Stimulated activated naive B cell treated with anti-CD40 and anti-IgM and Interleukin-4, amounts not matched to agents 10 μg/mL and 1 μg/mL and 100 μg/mL, for 72 hours (primary cell): ENCODE measurements around the gene COBLL1.
"Not testable (repeated sequence)": the region's sequence is repeated elsewhere in the genome, so short reads cannot be mapped to it uniquely, and the experiment has no call there.

Source experiments
- ATAC-seq, 2 donors: fragments of 150-1000 bp; cut with Tn5 transposase; replicated peaks; 2 replicates each; pipeline ENCODE4 v1.10.0; 2021; ENCODE audit warnings: moderate library complexity in 1 of 2
- DNase-seq: peaks from one replicate; pipeline ENCODE4 v3.0.0; 2021
- H3K27ac Mint-ChIP-seq: one replicate; pipeline ENCODE4 v1.8.0; 2022; ENCODE audit warnings: mild to moderate bottlenecking, mixed read lengths
- H3K27me3 Mint-ChIP-seq, 2 donors: one replicate each; pipeline ENCODE4 v1.8.0; 2022; ENCODE audit warnings: mixed read lengths in 2 of 2
- H3K36me3 Mint-ChIP-seq, 2 donors: one replicate each; pipeline ENCODE4 v1.8.0; 2022; ENCODE audit warnings: mixed read lengths in 2 of 2, mild to moderate bottlenecking in 1 of 2
- H3K4me1 Mint-ChIP-seq, 2 donors: one replicate each; pipeline ENCODE4 v1.8.0; 2022; ENCODE audit warnings: mixed read lengths in 2 of 2, mild to moderate bottlenecking in 1 of 2
- H3K4me3 Mint-ChIP-seq, 2 donors: one replicate each; pipeline ENCODE4 v1.8.0; 2022; ENCODE audit warnings: mild to moderate bottlenecking in 2 of 2, mixed read lengths in 2 of 2, moderate library complexity in 1 of 2
- H3K9me3 Mint-ChIP-seq, 2 donors: one replicate each; pipeline ENCODE4 v1.8.0; 2022; ENCODE audit warnings: mixed read lengths in 2 of 2, mild to moderate bottlenecking in 1 of 2

Gene COBLL1

GRCh38 chr2:164778723-164779122, 62.9 kb downstream of the COBLL1 start:
- Mint-ChIP-seq H3K27ac (peak overlapping the region; percentile 20), H3K4me1 (peaks cover 20 to 39% of the 10 kb centered on the region in 2 donors), H3K36me3 (peaks cover 15 to 33% of the 10 kb centered on the region in 2 donors), H3K9me3 (peaks cover 0 to 2% of the 10 kb centered on the region in 2 donors), H3K4me3 (no peak overlapping the region), H3K27me3 (no peaks in the 10 kb centered on the region)
- DNase-seq (no peak), ATAC-seq (peak; percentile 10 to 64)

GRCh38 chr2:164777847-164778461, 63.7 kb downstream of the COBLL1 start:
- Mint-ChIP-seq H3K4me3 (no peak overlapping the region), H3K4me1 (peaks cover 15 to 31% of the 10 kb centered on the region in 2 donors), H3K9me3 (peaks cover 0 to 2% of the 10 kb centered on the region in 2 donors), H3K27me3 (no peaks in the 10 kb centered on the region), H3K27ac (no peak overlapping the region), H3K36me3 (peaks cover 10 to 25% of the 10 kb centered on the region in 2 donors)
- DNase-seq (no peak), ATAC-seq (no peak)

GRCh38 chr2:164773635-164774034, 68.0 kb downstream of the COBLL1 start:
- ATAC-seq (no peak), DNase-seq (no peak)
- no peak overlapping the region for H3K27ac Mint-ChIP-seq
- H3K4me3 Mint-ChIP-seq: no peak overlapping the region
- H3K36me3 Mint-ChIP-seq: peaks cover 8 to 16% of the 10 kb centered on the region in 2 donors
- H3K27me3 Mint-ChIP-seq: no peaks in the 10 kb centered on the region
- peaks cover 12 to 20% of the 10 kb centered on the region in 2 donors for H3K4me1 Mint-ChIP-seq
- peaks cover 0 to 2% of the 10 kb centered on the region in 2 donors for H3K9me3 Mint-ChIP-seq

- Mint-ChIP-seq H3K27ac (no peak overlapping the region), H3K4me1 (peaks cover 10 to 17% of the 10 kb centered on the region in 2 donors), H3K4me3 (no peak overlapping the region), H3K27me3 (no peaks in the 10 kb centered on the region), H3K9me3 (no peaks in the 10 kb centered on the region), H3K36me3 (peaks cover 6 to 12% of the 10 kb centered on the region in 2 donors)
- DNase-seq (no peak), ATAC-seq (no peak)
Observed at GRCh38 chr2:164773091-164773490, 68.5 kb downstream of the COBLL1 start.

GRCh38 chr2:164771897-164772296, 69.7 kb downstream of the COBLL1 start:
- DNase-seq: no peak
- Mint-ChIP-seq H3K27me3 (no peaks in the 10 kb centered on the region), H3K4me1 (peaks cover 7 to 14% of the 10 kb centered on the region in 2 donors), H3K9me3 (no peaks in the 10 kb centered on the region), H3K4me3 (no peak overlapping the region), H3K27ac (no peak overlapping the region), H3K36me3 (peaks cover 4 to 6% of the 10 kb centered on the region in 2 donors)
- ATAC-seq: no peak

DNA sequence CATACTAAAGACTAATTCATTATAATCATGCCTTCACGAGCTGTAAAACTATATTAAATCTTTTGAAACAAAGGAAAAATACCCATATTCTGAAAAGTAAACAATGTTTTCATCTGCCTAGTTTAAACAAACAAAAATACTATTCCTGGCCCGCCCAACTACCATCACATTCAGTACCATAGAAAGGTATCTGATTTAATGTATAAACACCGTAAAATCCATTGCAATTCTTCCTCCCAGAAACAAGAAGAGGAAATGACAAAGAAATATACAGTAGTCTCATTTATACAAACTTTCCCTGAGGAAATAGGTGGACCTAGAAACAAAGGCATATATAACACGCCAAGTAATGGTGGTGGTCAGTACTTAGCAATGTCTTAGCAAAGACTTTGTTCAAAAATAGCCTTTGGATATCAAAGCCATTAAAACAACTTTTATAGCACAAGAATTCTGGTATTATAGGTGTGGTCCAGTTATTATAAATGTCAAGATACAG, 71.2 kb downstream of the COBLL1 start:
- Mint-ChIP-seq H3K27me3 (no peaks in the 10 kb centered on the region), H3K36me3 (peaks cover 0 to 8% of the 10 kb centered on the region in 2 donors)
- no peak for DNase-seq

DNA sequence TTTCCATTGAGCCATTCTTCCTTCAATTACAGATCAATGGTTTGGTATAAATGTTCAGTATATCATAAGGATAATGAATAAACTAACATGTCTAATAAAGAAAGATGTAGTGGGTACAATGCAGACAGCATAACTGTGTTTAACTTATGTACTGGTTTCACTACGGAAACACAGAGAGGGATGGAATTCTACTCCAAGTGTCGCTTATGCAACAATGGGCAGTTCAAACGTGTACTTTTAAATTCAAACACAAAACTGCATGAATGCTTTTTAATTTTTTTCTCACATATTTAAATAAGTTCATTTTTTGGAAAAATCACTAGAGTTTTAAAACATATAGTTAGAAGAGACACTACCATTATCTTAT, 74.7 kb downstream of the COBLL1 start:
- H3K4me1 Mint-ChIP-seq: peaks cover 13 to 24% of the 10 kb centered on the region in 2 donors

More for the DNA sequence above, 71.2 kb downstream of the COBLL1 start:
- ATAC-seq: no peak
- H3K27ac Mint-ChIP-seq: no peak overlapping the region
- no peak overlapping the region for H3K4me3 Mint-ChIP-seq
- peaks cover 11 to 20% of the 10 kb centered on the region in 2 donors for H3K4me1 Mint-ChIP-seq
- no peaks in the 10 kb centered on the region for H3K9me3 Mint-ChIP-seq

DNA sequence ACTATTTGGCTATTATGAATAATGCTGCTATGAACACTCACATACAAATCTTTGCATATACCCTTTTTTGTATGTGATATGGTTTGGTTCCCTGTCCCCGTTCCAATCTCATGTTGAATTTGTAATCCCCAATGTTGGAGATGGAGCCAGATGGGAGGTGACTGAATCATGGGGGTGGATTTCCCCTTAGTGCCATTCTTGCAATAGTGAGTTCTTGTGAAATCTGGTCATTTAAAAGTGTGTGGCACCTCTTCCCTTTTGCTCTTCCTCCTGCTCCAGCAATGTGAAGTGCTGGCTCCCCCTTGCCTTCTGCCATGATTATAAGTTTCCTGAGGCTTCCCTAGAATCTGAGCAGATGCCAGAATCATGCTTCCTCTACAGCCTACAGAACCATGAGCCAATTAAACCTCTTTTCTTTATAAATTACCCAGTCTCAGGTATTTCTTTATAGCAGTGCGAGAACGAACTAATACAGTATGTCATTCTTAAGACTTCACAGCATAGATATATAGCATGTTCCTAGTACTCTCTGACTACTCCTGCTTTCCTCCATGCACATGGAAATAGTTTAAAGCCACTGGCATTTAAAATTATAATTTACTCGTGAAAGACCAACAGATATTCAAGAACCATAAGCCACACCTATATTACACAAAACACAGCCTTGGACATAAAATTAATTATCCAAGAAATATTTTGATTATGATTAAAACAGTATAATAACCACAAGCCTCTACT, 75.2 kb downstream of the COBLL1 start:
- peak overlapping the region; percentile 11 for H3K27ac Mint-ChIP-seq
- DNase-seq (no peak), ATAC-seq (no peak)
- no peak overlapping the region for H3K4me3 Mint-ChIP-seq
- peaks cover 14 to 30% of the 10 kb centered on the region in 2 donors for H3K4me1 Mint-ChIP-seq
- peaks cover 0 to 8% of the 10 kb centered on the region in 2 donors for H3K36me3 Mint-ChIP-seq
- H3K9me3 Mint-ChIP-seq: no peaks in the 10 kb centered on the region
- no peaks in the 10 kb centered on the region for H3K27me3 Mint-ChIP-seq

More for the DNA sequence above, 74.7 kb downstream of the COBLL1 start:
- ATAC-seq (no peak), DNase-seq (no peak)
- Mint-ChIP-seq H3K27ac (no peak overlapping the region), H3K36me3 (peaks cover 0 to 8% of the 10 kb centered on the region in 2 donors), H3K27me3 (no peaks in the 10 kb centered on the region), H3K9me3 (no peaks in the 10 kb centered on the region), H3K4me3 (no peak overlapping the region)

DNA sequence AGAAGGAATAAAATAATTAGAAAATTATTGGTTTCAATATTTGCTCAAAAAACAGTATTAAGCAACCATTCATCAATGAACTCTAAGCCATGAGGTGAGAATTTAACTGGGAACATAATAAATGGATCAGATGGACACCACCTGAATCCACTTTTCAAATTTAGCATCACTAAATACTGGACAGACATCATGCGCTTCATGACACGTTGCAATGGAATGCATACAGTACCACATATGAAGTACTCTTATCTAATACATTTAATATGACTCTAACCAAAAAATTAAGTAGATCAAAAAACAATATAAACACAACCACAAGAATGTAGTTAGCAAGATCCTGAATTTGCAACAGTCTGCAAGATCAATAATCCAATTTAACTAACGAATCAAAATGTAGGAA, 76.6 kb downstream of the COBLL1 start:
- Mint-ChIP-seq H3K4me3 (no peak overlapping the region), H3K9me3 (no peaks in the 10 kb centered on the region), H3K27ac (no peak overlapping the region), H3K36me3 (peaks cover 0 to 10% of the 10 kb centered on the region in 2 donors), H3K27me3 (no peaks in the 10 kb centered on the region), H3K4me1 (peaks cover 18 to 44% of the 10 kb centered on the region in 2 donors)
- no peak for ATAC-seq
- no peak for DNase-seq

DNA sequence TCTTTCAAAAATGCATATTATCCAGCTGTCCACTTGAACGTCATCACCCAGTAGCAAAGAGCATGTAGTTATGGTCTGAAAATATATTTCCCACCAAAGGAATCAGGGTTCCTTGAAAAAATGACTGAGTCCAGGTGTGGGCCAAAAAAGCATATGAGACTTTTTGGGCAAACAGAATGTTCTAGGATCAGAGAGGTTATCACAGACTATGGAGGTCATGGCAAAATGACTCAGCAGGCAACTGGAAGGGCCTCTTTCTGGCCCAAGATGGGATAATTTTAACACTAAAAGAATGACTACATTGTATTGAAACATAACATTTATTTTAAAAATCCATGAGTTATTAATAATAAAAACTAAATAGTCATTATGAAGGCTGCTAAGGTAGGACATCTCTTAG, 77.1 kb downstream of the COBLL1 start:
- Mint-ChIP-seq H3K9me3 (no peaks in the 10 kb centered on the region), H3K4me1 (peaks cover 23 to 49% of the 10 kb centered on the region in 2 donors), H3K27me3 (no peaks in the 10 kb centered on the region), H3K27ac (no peak overlapping the region), H3K36me3 (peaks cover 0 to 15% of the 10 kb centered on the region in 2 donors), H3K4me3 (no peak overlapping the region)
- DNase-seq (no peak), ATAC-seq (no peak)

DNA sequence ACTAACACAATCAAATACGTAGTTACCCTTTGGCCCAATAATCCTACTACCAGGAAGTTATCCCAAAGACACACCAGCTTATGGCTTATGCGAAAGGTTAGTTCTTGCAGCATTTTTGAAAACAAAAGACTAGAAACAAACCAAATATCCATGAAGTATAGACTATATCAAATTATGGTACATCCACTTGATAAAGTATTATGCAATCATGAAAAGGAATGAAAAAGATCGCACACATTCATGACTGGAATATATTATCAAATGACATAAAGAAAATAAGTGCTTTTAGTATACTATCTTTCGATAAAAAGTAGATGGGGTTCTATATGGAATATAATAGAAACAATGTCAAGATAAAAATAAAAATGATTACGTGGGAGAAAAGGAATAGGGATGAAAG, 78.2 kb downstream of the COBLL1 start:
- Mint-ChIP-seq H3K36me3 (peaks cover 0 to 15% of the 10 kb centered on the region in 2 donors), H3K27ac (no peak overlapping the region), H3K4me3 (no peak overlapping the region), H3K4me1 (peaks cover 23 to 51% of the 10 kb centered on the region in 2 donors), H3K9me3 (no peaks in the 10 kb centered on the region), H3K27me3 (no peaks in the 10 kb centered on the region)
- no peak for ATAC-seq
- no peak for DNase-seq

DNA sequence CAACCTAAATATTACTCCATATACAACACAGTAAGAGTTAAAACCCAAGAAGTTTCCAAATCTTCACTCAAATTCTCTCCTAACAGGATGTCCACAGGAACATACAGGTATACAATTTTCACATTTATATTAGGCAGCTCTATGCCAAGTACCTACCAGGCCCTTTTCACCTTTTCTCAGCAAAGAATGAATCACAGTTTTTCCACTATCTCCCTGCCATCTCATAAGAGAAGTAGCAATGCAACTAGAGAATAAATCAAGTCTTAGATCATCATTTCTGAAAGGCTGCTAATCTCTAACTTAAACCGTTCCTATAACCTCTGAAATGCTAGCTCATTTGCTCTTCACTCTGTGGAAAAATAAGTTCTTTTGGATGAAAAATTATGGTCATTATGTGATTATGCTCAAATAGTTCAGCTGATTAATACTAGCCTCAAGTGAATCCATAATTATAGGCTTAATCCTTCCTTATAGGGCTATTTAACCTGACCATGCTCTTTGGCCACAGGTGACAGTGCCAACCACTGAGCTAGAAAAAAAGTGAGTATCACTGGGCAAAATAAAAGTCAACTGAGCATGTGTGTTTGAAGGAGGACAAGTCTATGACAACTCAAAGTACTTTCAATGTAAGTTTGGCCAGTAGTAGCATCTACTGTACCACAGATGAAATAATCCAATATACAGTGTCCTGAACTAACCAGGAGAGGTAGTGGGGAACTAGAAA, 79.7 kb downstream of the COBLL1 start:
- Mint-ChIP-seq H3K27ac (peak overlapping the region; percentile 93), H3K27me3 (no peaks in the 10 kb centered on the region), H3K4me3 (peak overlapping the region; percentile 84), H3K4me1 (peaks cover 26 to 60% of the 10 kb centered on the region in 2 donors), H3K36me3 (peaks cover 0 to 15% of the 10 kb centered on the region in 2 donors), H3K9me3 (no peaks in the 10 kb centered on the region)
- ATAC-seq (peak; percentile 72 to 73), DNase-seq (no peak)

DNA sequence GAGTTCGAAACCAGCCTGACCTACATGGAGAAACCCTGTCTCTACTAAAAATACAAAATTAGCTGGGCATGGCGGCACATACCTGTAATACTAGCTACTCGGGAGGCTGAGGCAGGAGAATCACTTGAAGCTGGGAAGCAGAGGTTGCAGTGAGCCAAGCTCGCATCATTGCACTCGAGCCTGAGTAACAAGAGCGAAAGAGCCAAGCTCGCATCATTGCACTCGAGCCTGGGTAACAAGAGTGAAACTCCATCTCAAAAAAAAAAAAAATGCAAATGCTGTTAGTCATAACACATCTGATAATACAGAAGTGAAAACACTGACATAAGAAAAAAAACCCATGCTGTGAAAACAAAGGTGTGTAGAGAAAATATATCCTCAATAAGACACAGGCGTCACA, 80.4 kb downstream of the COBLL1 start:
- ATAC-seq: peak; percentile 93 to 96
- Mint-ChIP-seq H3K27ac (peak overlapping the region; percentile 93), H3K4me3 (peak overlapping the region; percentile 84), H3K36me3 (peaks cover 0 to 11% of the 10 kb centered on the region in 2 donors), H3K4me1 (peaks cover 27 to 59% of the 10 kb centered on the region in 2 donors)
- not testable (repeated sequence) for H3K27me3 Mint-ChIP-seq, H3K9me3 Mint-ChIP-seq
- peak; percentile 78 for DNase-seq

DNA sequence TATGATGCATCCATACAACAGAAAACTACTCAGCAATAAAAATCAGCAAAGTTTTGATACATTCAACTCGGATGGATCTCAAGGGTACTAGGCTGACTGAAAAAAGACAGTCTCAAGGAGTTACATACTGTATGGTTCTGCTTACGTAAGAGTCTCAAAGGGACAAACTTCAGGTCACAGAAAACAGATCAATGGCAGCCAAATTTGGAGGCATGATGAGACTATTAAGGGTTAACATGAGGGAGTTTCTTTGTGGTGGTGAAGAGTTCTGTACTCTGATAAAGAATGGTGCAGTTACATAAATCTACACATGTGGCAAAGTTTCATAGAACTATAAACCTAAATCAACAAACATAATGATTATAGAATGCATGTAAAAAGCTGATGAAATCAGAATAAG, 81.4 kb downstream of the COBLL1 start:
- Mint-ChIP-seq H3K4me3 (peak overlapping the region; percentile 61 to 77), H3K27me3 (no peaks in the 10 kb centered on the region), H3K4me1 (peaks cover 22 to 58% of the 10 kb centered on the region in 2 donors), H3K9me3 (no peaks in the 10 kb centered on the region), H3K36me3 (peaks cover 0 to 7% of the 10 kb centered on the region in 2 donors), H3K27ac (peak overlapping the region; percentile 89)
- DNase-seq: no peak
- ATAC-seq: no peak
